GM12878 (cell line): ENCODE measurements around the gene SPATA18. TPM values are rescaled to one million over a fixed set of nuclear protein-coding genes. Genes with fewer than 3 reads are reported as not detected.

Experiments used
- ATAC-seq: fragments of 200-7000 bp; cut with Tn5 transposase; 3 replicates; pipeline ENCODE4 v1.9.1; 2020; ENCODE audit warnings: mild to moderate bottlenecking, moderate library complexity
- BruUV-seq: library from RNA; stranded (reverse); fragments of 400-500 nt; replicated peaks from 2 replicates; lab custom pipeline; 2021; lab: Mats Ljungman, UMichigan
- CTCF ChIA-PET: fragments of 300-600 bp; sonication (Branson Sonifier 250); formaldehyde crosslinking; extraction: SDS; loops from one replicate; lab custom pipeline; 2021; ENCODE audit warnings: inconsistent platforms; lab: Yijun Ruan, JAX
- POLR2A ChIA-PET: fragments of 350-600 bp; formaldehyde crosslinking; extraction: SDS; loops from one replicate; lab custom pipeline; 2021; ENCODE audit warnings: inconsistent platforms; lab: Charles Lee
- RAD21 ChIA-PET: fragments of 300-600 bp; sonication (Branson Sonifier 250); formaldehyde crosslinking; loops from one replicate; lab custom pipeline; 2023; ENCODE audit warnings: antibody characterized with exemption; ENCODE audit not compliant: unreplicated experiment; lab: Charles Lee
- SMC1A ChIA-PET: fragments of 300-600 bp; sonication (Branson Sonifier 250); formaldehyde crosslinking; loops from one replicate; lab custom pipeline; 2023; ENCODE audit not compliant: unreplicated experiment, uncharacterized antibody; lab: Charles Lee
- DNase-seq: peaks from one replicate; pipeline ENCODE4 v3.0.0-alpha.2; 2011; ENCODE audit warnings: low read depth, low spot score
- FAIRE-seq: peaks from 3 replicates; lab custom pipeline; 2011; peaks lifted over from hg19 to GRCh38; lab: Jason Lieb, UNC
- H2AFZ ChIP-seq: 2 replicates; pipeline ENCODE4 v1.6.0; 2011; ENCODE audit warnings: low read depth, low read length, control low read depth; ENCODE audit not compliant: control insufficient read depth
- H3K27ac ChIP-seq: 2 replicates; pipeline ENCODE4 v1.5.1; 2011; ENCODE audit warnings: control low read depth; ENCODE audit not compliant: control insufficient read depth, insufficient read depth
- H3K27me3 ChIP-seq, 2 experiments: replicated peaks in 1 of 2; 2 replicates each; pipeline versions ENCODE4 v1.6.0 to v1.6.1; 2011; ENCODE audit warnings: low read length in 1 of 2; ENCODE audit not compliant: control insufficient read depth in 2 of 2, insufficient read depth in 2 of 2
- H3K36me3 ChIP-seq, 2 experiments: 2 replicates each; pipeline ENCODE4 v1.5.1; 2011; ENCODE audit warnings: low read length in 1 of 2; ENCODE audit not compliant: control insufficient read depth in 2 of 2, insufficient read depth in 2 of 2
- H3K4me1 ChIP-seq: 2 replicates; pipeline ENCODE4 v1.6.1; 2011; ENCODE audit warnings: mild to moderate bottlenecking, low read length, moderate library complexity, mixed read lengths; ENCODE audit not compliant: control insufficient read depth, insufficient read depth
- H3K4me2 ChIP-seq: 2 replicates; pipeline ENCODE4 v1.6.0; 2011; ENCODE audit warnings: control low read depth; ENCODE audit not compliant: control insufficient read depth, insufficient read depth
- H3K4me3 ChIP-seq: fragments of 200-600 bp; sonication (generic); 2 replicates; pipeline ENCODE4 v1.5.1; 2016
- H3K79me2 ChIP-seq: 2 replicates; pipeline ENCODE4 v1.6.0; 2011; ENCODE audit warnings: low read length; ENCODE audit not compliant: control insufficient read depth, insufficient read depth
- H3K9ac ChIP-seq: 2 replicates; pipeline ENCODE4 v1.8.0; 2011; ENCODE audit warnings: low read length, control low read depth, mixed read lengths; ENCODE audit not compliant: control insufficient read depth, insufficient read depth
- H3K9me3 ChIP-seq: replicated peaks from 3 replicates; pipeline ENCODE4 v1.5.1; 2011; ENCODE audit warnings: mild to moderate bottlenecking, low read length; ENCODE audit not compliant: control insufficient read depth, insufficient read depth
- H4K20me1 ChIP-seq: 2 replicates; pipeline ENCODE4 v1.6.0; 2011; ENCODE audit not compliant: control insufficient read depth, insufficient read depth
- CHD1 ChIP-seq: IDR thresholded peaks from 2 replicates; pipeline ENCODE4 v1.6.1; 2012; ENCODE audit warnings: low read depth, low read length, improper control_type of control experiment
- CREB1 ChIP-seq: IDR thresholded peaks from 2 replicates; pipeline ENCODE4 v1.6.1; 2012; ENCODE audit warnings: low read depth, mild to moderate bottlenecking, inconsistent platforms
- HCFC1 ChIP-seq: fragments of 150-350 bp; IDR thresholded peaks from 2 replicates; pipeline ENCODE4 v1.6.1; 2014; ENCODE audit warnings: low read length
- KLF5 ChIP-seq: fragments of 450-650 bp; IDR thresholded peaks from 2 replicates; pipeline ENCODE4 v1.6.1; 2014; ENCODE audit warnings: mild to moderate bottlenecking; ENCODE audit not compliant: partially characterized antibody
- MEF2A ChIP-seq: IDR thresholded peaks from 2 replicates; pipeline ENCODE4 v1.6.1; 2011; ENCODE audit warnings: low read depth, mild to moderate bottlenecking, low read length, moderate library complexity; ENCODE audit not compliant: insufficient read depth
- MYB ChIP-seq: fragments of 150-350 bp; IDR thresholded peaks from 2 replicates; pipeline ENCODE4 v1.6.1; 2014; ENCODE audit warnings: mild to moderate bottlenecking, low read depth, low read length, borderline replicate concordance
- PAX8 ChIP-seq: fragments of 450-650 bp; IDR thresholded peaks from 2 replicates; pipeline ENCODE4 v1.6.1; 2017; ENCODE audit warnings: mild to moderate bottlenecking, moderate library complexity
- RB1 ChIP-seq: fragments of 450-650 bp; formaldehyde crosslinking; IDR thresholded peaks from 2 replicates; pipeline ENCODE4 v1.6.1; 2017; ENCODE audit warnings: mild to moderate bottlenecking, borderline replicate concordance
- RELA ChIP-seq: fragments of 450-650 bp; IDR thresholded peaks from 2 replicates; pipeline ENCODE4 v1.8.0; 2014; ENCODE audit warnings: borderline replicate concordance; ENCODE audit not compliant: partially characterized antibody
- SREBF1 ChIP-seq: IDR thresholded peaks from 2 replicates; pipeline ENCODE4 v1.6.1; 2012; ENCODE audit warnings: mild to moderate bottlenecking, low read length
- WGBS: methylation state at CpG from one replicate; pipeline ENCODE4 v1.1.6; 2016; ENCODE audit warnings: low lambda C conversion rate; ENCODE audit not compliant: insufficient replicate concordance, insufficient coverage; ENCODE audit errors: missing lambda C conversion rate; 5-methylcytosine and 5-hydroxymethylcytosine counted together
- in situ Hi-C: fragments of 300-500 bp; cut with MboI; formaldehyde crosslinking; loops from 9 replicates; pipeline ENCODE4 v1.14.3; 2018; ENCODE audit warnings: mixed read lengths
- intact Hi-C: fragments of 100-400 bp; cut with micrococcal nuclease; formaldehyde crosslinking; loops from one replicate; pipeline ENCODE4 v1.14.2; 2022; ENCODE audit not compliant: unreplicated experiment
- polyA plus RNA-seq, 11 experiments: library from polyadenylated mRNA; depleted of rRNA in 4 of 11; unstranded in 6 of 11; stranded (reverse) in 5 of 11; fragments of >200 nt; fragmentation: Nextera tagmentation in 4 of 11; fragmentation: Illumina TruSeq in 1 of 11; extraction: Ambion mirVana in 4 of 11; extraction: Trizol in 1 of 11; gene quantifications; 1 replicate in 1 of 11; 2 replicates in 10 of 11; pipeline versions ENCODE4 v1.2.1 to v1.2.3, GENCODE V29; 2011 to 2016; ENCODE audit warnings: inconsistent platforms in 2 of 11, missing spikeins in 2 of 11, low read depth in 1 of 11
- total RNA-seq, 4 experiments: library from RNA; depleted of rRNA in 3 of 4; stranded (reverse); fragments of >200 nt in 3 of 4; fragmentation: Illumina TruSeq in 1 of 4; extraction: Trizol in 1 of 4; gene quantifications; 2 replicates each; pipeline versions ENCODE4 v1.2.1 to v1.2.3, GENCODE V29; 2013 to 2021
- TF ChIP-seq, protein P1 (sequence below): IDR thresholded peaks from 2 replicates; pipeline ENCODE4 v1.6.1; 2011; ENCODE audit warnings: low read depth, mild to moderate bottlenecking, low read length, moderate library complexity, borderline replicate concordance; ENCODE audit errors: extremely low read depth
- TF ChIP-seq, protein P2 (sequence below): fragments of 450-650 bp; IDR thresholded peaks from 2 replicates; pipeline ENCODE4 v1.6.1; 2017; ENCODE audit warnings: borderline replicate concordance
- TF ChIP-seq, protein P3 (sequence below): fragments of 450-650 bp; IDR thresholded peaks from 2 replicates; pipeline ENCODE4 v1.6.1; 2016; ENCODE audit warnings: mild to moderate bottlenecking, moderate library complexity, borderline replicate concordance
- TF ChIP-seq, protein P4 (sequence below): IDR thresholded peaks from 2 replicates; pipeline ENCODE4 v1.6.1; 2011; ENCODE audit warnings: low read depth, low read length, improper control_type of control experiment, borderline replicate concordance

Gene SPATA18
- total and polyA plus RNA-seq, 10 of the 15 experiments (the other 5 are each of a cell fraction or from before 2014, with no cell fraction given) = 0.39 to 4.5 (median 1.9) TPM

DNA sequence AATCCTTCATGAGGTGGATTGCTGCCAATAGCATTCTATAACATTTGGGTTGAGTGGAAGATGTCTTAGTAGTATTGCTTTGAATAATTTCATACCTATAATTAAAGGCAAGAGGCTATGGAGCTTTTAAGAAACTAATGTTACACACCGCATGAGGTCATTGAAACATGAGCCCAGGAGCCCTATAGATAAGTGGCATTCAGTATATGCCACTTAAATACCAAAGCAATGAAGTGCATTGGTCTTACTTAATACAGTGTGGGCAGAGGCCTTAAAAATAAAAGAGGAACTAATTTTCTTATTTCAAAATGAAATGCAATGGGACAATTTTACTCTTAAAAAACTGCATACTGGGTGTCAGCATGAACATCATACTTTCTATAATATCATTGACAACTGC is 47.5 kb downstream of the SPATA18 start:
- FAIRE-seq (no peak), DNase-seq (no peak), ATAC-seq (no peak)
- in situ Hi-C loops = no loop called here
- intact Hi-C loops = no loop called here
- no peak overlapping the region for H3K4me3 ChIP-seq
- no peaks in the 10 kb centered on the region for H3K4me1 ChIP-seq
- CTCF ChIA-PET = no interaction called here
- H2AFZ ChIP-seq = no peak overlapping the region
- H3K9me3 ChIP-seq = no peaks in the 10 kb centered on the region
- RAD21 ChIA-PET = no interaction called here
- no peak for TF ChIP-seq MEF2A
- no peak for TF ChIP-seq HCFC1
- no peak for TF ChIP-seq KLF5
- TF ChIP-seq, protein P1, sequence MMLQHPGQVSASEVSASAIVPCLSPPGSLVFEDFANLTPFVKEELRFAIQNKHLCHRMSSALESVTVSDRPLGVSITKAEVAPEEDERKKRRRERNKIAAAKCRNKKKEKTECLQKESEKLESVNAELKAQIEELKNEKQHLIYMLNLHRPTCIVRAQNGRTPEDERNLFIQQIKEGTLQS = no peak
- no peak for TF ChIP-seq SREBF1
- no peak for TF ChIP-seq RB1
- no peak for TF ChIP-seq CREB1
- TF ChIP-seq, protein P2, sequence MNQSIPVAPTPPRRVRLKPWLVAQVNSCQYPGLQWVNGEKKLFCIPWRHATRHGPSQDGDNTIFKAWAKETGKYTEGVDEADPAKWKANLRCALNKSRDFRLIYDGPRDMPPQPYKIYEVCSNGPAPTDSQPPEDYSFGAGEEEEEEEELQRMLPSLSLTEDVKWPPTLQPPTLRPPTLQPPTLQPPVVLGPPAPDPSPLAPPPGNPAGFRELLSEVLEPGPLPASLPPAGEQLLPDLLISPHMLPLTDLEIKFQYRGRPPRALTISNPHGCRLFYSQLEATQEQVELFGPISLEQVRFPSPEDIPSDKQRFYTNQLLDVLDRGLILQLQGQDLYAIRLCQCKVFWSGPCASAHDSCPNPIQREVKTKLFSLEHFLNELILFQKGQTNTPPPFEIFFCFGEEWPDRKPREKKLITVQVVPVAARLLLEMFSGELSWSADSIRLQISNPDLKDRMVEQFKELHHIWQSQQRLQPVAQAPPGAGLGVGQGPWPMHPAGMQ = no peak
- TF ChIP-seq RELA = no peak
- TF ChIP-seq, protein P3, sequence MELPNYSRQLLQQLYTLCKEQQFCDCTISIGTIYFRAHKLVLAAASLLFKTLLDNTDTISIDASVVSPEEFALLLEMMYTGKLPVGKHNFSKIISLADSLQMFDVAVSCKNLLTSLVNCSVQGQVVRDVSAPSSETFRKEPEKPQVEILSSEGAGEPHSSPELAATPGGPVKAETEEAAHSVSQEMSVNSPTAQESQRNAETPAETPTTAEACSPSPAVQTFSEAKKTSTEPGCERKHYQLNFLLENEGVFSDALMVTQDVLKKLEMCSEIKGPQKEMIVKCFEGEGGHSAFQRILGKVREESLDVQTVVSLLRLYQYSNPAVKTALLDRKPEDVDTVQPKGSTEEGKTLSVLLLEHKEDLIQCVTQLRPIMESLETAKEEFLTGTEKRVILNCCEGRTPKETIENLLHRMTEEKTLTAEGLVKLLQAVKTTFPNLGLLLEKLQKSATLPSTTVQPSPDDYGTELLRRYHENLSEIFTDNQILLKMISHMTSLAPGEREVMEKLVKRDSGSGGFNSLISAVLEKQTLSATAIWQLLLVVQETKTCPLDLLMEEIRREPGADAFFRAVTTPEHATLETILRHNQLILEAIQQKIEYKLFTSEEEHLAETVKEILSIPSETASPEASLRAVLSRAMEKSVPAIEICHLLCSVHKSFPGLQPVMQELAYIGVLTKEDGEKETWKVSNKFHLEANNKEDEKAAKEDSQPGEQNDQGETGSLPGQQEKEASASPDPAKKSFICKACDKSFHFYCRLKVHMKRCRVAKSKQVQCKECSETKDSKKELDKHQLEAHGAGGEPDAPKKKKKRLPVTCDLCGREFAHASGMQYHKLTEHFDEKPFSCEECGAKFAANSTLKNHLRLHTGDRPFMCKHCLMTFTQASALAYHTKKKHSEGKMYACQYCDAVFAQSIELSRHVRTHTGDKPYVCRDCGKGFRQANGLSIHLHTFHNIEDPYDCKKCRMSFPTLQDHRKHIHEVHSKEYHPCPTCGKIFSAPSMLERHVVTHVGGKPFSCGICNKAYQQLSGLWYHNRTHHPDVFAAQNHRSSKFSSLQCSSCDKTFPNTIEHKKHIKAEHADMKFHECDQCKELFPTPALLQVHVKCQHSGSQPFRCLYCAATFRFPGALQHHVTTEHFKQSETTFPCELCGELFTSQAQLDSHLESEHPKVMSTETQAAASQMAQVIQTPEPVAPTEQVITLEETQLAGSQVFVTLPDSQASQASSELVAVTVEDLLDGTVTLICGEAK = no peak
- TF ChIP-seq, protein P4, sequence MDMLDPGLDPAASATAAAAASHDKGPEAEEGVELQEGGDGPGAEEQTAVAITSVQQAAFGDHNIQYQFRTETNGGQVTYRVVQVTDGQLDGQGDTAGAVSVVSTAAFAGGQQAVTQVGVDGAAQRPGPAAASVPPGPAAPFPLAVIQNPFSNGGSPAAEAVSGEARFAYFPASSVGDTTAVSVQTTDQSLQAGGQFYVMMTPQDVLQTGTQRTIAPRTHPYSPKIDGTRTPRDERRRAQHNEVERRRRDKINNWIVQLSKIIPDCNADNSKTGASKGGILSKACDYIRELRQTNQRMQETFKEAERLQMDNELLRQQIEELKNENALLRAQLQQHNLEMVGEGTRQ = no peak
- TF ChIP-seq CHD1 = no peak
- no peak for TF ChIP-seq PAX8
- TF ChIP-seq MYB = no peak
- TF ChIP-seq, all 136 proteins: peak for 0
- no peaks in the 10 kb centered on the region for H3K27me3 ChIP-seq
- no peak overlapping the region for H3K4me2 ChIP-seq
- no TSS peak for BruUV-seq
- no peak overlapping the region for H3K27ac ChIP-seq
- 91% methylated on average over 1 of the region's 1 CpG for WGBS
- H3K36me3 ChIP-seq = no peaks in the 10 kb centered on the region
- ChIA-PET SMC1A (no interaction called here), POLR2A (no interaction called here)
- H4K20me1 ChIP-seq = no peaks in the 10 kb centered on the region
- H3K79me2 ChIP-seq = no peaks in the 10 kb centered on the region
- no peak overlapping the region for H3K9ac ChIP-seq
